GM19463 (cell line): ENCODE measurements around the gene RASSF7.

Experiments used
- ATAC-seq: cut with Tn5 transposase; IDR thresholded peaks from one replicate; pipeline ENCODE4 v1.9.1; 2021; ENCODE audit warnings: mild to moderate bottlenecking, moderate library complexity; ENCODE audit not compliant: unreplicated experiment

The RASSF7 gene

DNA sequence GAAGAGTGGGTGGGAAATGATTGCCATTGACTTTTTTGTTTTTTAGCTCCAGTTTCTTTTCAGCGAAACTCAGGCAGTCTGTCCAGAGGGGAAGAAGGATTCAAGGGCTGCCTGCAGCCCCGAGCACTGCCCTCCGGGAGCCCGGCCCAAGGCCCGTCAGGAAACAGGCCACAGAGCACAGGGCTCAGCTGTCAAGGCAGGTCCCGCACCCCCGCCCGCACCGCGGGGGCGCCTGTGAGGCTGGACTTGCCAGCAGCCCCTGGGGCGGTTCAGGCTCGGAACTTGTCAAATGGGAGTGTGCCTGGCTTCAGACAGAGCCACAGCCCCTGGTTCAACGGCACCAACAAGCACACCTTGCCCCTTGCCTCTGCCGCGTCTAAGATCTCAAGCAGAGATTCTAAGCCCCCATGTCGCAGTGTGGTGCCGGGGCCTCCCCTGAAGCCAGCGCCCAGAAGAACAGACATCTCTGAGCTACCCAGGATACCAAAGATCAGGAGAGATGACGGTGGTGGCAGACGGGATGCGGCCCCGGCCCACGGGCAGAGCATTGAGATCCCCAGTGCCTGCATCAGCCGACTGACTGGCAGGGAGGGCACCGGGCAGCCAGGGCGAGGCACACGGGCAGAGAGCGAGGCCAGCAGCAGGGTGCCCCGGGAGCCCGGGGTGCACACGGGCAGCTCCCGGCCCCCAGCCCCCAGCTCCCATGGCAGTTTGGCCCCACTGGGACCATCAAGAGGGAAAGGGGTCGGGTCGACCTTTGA is 46.4 kb downstream of the RASSF7 start:
- ATAC-seq, result no peak

GRCh38 chr11:607971-608659 is 47.3 kb downstream of the RASSF7 start:
- no peak for ATAC-seq

GRCh38 chr11:608791-609251 is 48.1 kb downstream of the RASSF7 start:
- ATAC-seq, result no peak

- no peak for ATAC-seq
Observed at GRCh38 chr11:609341-609811, 48.6 kb downstream of the RASSF7 start.

GRCh38 chr11:610146-610801 is 49.5 kb downstream of the RASSF7 start:
- no peak for ATAC-seq

DNA sequence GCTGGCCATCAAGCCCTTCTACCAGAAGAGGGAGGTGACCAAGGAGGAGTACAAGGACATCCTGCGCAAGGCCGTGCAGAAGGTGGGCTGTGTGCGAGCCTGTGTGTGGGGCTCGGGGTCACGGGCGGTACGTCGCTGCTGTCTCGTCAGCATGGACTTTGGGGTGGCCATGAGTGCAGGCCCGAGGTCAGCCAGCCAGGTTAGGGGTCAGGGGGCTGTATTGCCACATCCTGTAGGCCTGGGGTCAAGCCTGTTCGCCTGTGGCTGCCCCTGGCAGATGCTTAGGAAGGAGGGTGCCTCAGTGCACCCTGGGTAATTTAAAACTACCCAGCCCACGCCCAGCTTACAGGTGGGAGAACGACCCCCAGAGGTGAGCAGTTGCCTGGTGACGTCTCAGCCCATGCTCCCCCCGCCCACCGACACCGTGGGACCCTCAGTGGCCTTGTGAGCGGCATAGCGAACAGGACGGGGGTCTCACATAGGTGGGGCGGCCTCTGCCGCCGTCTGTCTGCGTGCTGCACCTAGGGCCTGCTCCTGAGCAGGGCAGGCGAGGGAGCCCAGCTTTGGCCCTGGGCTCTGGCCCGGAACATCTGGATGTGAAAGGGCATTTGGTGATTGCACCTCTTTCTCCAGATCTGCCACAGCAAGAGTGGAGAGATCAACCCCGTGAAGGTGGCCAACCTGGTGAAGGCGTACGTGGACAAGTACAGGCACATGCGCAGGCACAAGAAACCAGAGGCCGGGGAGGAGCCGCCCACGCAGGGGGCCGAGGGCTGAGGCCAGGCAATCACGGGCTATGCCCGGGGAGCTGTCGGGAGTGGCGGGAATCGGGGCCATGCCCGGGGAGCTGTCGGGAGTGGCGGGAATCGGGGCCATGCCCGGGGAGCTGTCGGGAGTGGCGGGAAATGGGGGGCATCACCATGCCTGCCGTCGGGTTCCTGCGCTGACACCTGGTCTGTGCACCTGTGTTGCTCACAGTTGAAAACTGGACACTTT is 50.5 kb downstream of the RASSF7 start:
- ATAC-seq, result no peak

GRCh38 chr11:612201-612960 is 51.6 kb downstream of the RASSF7 start:
- no peak for ATAC-seq

DNA sequence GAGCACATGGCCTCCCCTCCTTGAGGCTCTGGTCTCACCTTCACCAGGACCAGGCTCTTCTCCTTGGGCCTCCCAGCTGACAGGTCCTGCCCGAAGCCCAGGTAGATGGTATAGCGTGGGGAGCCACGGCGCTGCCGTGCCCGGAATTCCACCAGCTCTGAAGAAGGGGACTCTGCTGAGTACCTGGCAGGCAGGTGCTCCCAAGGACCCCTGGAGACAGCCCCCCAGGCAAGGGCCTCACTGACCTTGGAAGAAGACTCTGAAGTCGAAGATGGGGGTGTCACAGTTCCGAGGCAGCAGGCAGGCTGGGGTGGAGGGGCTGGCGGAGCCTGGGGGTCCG is 52.2 kb downstream of the RASSF7 start:
- no peak for ATAC-seq

- ATAC-seq, result no peak
Observed at GRCh38 chr11:613369-613968, 52.7 kb downstream of the RASSF7 start.
